ENCODE data around the gene NEURL4.

The NEURL4 gene

DNA sequence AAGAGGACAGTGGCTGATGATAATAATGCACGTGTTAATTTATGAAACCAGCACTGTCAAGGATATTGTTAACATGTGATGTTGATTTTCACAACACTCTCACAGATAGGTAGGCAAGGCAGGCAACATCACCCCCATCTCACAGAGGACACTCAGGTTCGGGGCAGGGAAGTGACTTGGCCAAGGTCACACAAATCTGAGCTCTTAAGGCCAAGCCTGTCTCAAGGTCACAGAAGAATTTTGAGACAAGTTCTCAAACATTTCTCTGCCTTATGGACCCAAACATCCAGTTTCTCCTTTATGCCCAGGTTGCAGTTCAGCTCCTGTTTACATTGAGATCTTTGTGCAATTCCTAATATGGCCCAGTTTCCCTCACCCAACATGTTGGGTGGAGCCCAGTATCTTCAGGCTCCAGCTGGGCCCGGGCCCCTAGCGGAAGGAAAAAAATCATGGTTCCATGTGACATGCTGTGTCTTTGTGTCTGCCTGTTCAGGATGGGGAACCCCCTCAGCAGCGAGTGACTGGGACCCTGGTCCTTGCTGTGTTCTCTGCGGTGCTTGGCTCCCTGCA lies 46.3 kb downstream of the NEURL4 start:
- Histone ChIP-seq H3K4me1 (peaks cover 26 to 46% (median 36%) of the 10 kb centered on the region in 10 experiments), H3K4me3 (peak overlapping the region in 7 of 10 experiments; percentile 4 to 68 (median 64); a peak in 7 of 20 replicates), H3K27me3 (peaks cover 7 to 17% (median 11%) of the 10 kb centered on the region in 11 experiments; a peak in 19 of 22 replicates), H3K9ac (peak overlapping the region in 8 of 11 experiments; percentile 17 to 83 (median 71); a peak in 6 of 22 replicates), H3K4me2 (peak overlapping the region; percentile 98 to 100 (median 100)), H3K9me3 (replicated peaks in 1 of 11) (no peaks in the 10 kb centered on the region), H3K36me3 (no peaks in the 10 kb centered on the region), H3K27ac (peak overlapping the region in 4 of 11 experiments; percentile 22 to 52 (median 36); a peak in 4 of 22 replicates), H4K20me1 (no peaks in the 10 kb centered on the region; a peak in 2 of 22 replicates)
- no peak for TF ChIP-seq Cebpa-rat (IDR thresholded peaks at IDR 0.05)

DNA sequence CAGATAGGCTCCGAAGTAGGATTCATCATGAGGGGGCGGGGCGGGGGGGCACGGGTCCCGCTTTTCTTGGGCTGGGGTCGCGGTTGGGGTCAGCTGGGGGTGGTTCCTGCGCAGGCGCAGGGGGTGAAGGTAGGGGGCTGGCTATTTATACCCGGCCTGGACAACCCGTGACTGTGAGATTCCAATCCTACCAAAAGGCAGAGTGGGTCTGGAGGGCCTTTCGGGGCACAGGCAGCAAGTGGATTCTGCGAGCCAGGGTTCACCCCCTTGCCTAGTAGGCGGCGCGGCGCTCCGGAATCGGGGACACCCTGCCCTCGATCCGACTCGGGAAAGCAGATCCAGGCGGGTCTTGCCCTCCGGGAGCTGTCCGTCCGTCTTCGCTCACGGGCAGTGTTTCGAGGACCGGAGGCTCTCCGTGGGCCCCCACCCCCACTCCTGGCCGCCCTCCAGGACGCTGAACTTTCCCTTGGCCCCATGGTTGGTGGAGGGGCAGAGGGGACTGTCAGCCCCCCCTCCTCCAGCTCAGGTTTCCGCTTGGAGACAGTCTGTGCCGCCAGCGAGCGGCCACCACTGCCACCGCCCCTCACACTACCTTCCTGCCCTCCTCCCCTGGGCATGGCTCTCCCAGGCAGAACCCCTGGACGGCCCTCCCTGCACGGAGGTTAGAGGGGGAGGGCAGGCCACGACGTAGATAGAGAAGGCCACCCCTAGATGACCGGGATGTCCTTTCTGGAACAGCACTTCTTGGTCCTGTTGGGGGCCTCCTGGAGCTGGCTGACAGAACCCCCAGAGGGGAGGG lies 47.0 kb downstream of the NEURL4 start:
- Histone ChIP-seq H3K9ac (peak overlapping the region; percentile 55 to 83 (median 72); a peak in 21 of 22 replicates), H3K27me3 (peaks cover 7 to 16% (median 11%) of the 10 kb centered on the region in 11 experiments; a peak in 19 of 22 replicates), H3K4me1 (peaks cover 26 to 46% (median 36%) of the 10 kb centered on the region in 10 experiments), H3K27ac (peak overlapping the region in 9 of 11 experiments; percentile 8 to 74 (median 45); a peak in 10 of 22 replicates), H3K36me3 (no peaks in the 10 kb centered on the region), H4K20me1 (no peaks in the 10 kb centered on the region; a peak in 2 of 22 replicates), H3K4me2 (peak overlapping the region; percentile 98 to 100 (median 100)), H3K9me3 (replicated peaks in 1 of 11) (no peaks in the 10 kb centered on the region), H3K4me3 (peak overlapping the region; percentile 58 to 75 (median 64))
- TF ChIP-seq Cebpa-rat (IDR thresholded peaks at IDR 0.05), result no peak

DNA sequence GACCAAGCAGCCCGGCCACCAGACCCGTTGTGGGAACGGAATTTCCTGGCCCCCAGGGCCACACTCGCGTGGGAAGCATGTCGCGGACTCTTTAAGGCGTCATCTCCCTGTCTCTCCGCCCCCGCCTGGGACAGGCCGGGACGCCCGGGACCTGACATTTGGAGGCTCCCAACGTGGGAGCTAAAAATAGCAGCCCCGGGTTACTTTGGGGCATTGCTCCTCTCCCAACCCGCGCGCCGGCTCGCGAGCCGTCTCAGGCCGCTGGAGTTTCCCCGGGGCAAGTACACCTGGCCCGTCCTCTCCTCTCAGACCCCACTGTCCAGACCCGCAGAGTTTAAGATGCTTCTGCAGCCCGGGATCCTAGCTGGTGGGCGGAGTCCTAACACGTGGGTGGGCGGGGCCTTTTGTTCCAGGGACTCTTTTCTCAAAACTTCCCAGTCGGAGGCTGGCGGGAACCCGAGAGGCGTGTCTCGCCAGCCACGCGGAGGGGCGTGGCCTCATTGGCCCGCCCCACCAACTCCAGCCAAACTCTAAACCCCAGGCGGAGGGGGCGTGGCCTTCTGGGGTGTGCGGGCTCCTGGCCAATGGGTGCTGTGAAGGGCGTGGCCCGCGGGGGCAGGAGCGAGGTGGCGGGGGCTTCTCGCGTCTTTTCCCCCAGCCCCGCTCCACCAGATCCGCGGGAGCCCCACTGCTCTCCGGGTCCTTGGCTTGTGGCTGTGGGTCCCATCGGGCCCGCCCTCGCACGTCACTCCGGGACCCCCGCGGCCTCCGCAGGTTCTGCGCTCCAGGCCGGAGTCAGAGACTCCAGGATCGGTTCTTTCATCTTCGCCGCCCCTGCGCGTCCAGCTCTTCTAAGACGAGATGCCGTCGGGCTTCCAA lies 47.8 kb downstream of the NEURL4 start, which contains the start of gene SLC2A4:
TSS of gene SLC2A4 (plus strand) at position 645 of the 879 bp plus-strand sequence. CDS start at position 862, 217 bp downstream.
- H3K4me1 ChIP-seq, result peaks cover 24 to 37% (median 29%) of the 10 kb centered on the region in 10 experiments
- H3K9me3 ChIP-seq (replicated peaks in 1 of 11), result no peaks in the 10 kb centered on the region
- no peak for TF ChIP-seq Cebpa-rat (IDR thresholded peaks at IDR 0.05)
- peak within 1 kb of the TSS; percentile 58 to 75 (median 64) for H3K4me3 ChIP-seq
- H3K9ac ChIP-seq, result peak within 1 kb of the TSS; percentile 55 to 83 (median 72); a peak in 21 of 22 replicates
- H3K36me3 ChIP-seq, result no peaks in the 10 kb centered on the region
- H4K20me1 ChIP-seq, result no peaks in the 10 kb centered on the region; a peak in 2 of 22 replicates
- H3K27ac ChIP-seq, result peak within 1 kb of the TSS in 10 of 11 experiments; percentile 18 to 85 (median 72); a peak in 19 of 22 replicates
- H3K4me2 ChIP-seq, result peak within 1 kb of the TSS; percentile 98 to 100 (median 100)
- H3K27me3 ChIP-seq, result peaks cover 7 to 16% (median 11%) of the 10 kb centered on the region in 11 experiments; a peak in 19 of 22 replicates

DNA sequence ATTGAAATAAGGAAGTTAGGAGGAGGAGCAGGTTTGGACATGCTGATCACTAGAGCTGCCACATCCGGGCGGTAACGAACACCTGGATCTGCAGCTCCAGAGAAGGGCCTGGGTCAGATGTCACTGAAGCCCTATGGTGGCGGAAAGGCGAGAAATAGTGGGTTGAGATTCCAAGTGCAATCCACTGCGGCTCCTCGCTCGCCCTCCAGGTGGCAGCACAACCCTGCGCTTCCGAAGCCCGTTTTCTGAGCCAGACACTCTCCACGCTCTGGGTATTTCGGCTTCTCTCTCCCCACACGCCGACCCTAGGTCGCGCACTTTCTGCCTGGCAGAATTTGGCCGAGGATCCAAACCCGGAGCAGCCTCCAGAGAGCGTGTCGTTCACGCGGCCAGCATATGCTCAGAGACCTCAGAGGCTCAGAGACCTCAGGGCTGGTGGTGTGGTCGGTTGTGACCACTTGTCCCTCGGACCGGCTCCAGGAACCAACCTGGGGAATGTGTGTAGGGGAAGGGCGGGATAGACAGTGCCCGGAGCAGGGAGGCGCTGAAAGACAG lies 48.5 kb downstream of the NEURL4 start:
- TF ChIP-seq Cebpa-rat (IDR thresholded peaks at IDR 0.05), result no peak
- H3K9me3 ChIP-seq (replicated peaks in 1 of 11), result no peaks in the 10 kb centered on the region
- H3K4me2 ChIP-seq, result peak overlapping the region; percentile 98 to 100 (median 100)
- H3K27ac ChIP-seq, result peak overlapping the region in 10 of 11 experiments; percentile 18 to 85 (median 72); a peak in 19 of 22 replicates
- H3K36me3 ChIP-seq, result no peaks in the 10 kb centered on the region
- H3K9ac ChIP-seq, result peak overlapping the region; percentile 43 to 83 (median 71); a peak in 21 of 22 replicates
- H3K4me3 ChIP-seq, result peak overlapping the region; percentile 58 to 75 (median 64)
- H4K20me1 ChIP-seq, result no peaks in the 10 kb centered on the region; a peak in 2 of 22 replicates
- H3K4me1 ChIP-seq, result peaks cover 24 to 35% (median 26%) of the 10 kb centered on the region in 10 experiments
- peaks cover 7 to 16% (median 11%) of the 10 kb centered on the region in 11 experiments; a peak in 19 of 22 replicates for H3K27me3 ChIP-seq

DNA sequence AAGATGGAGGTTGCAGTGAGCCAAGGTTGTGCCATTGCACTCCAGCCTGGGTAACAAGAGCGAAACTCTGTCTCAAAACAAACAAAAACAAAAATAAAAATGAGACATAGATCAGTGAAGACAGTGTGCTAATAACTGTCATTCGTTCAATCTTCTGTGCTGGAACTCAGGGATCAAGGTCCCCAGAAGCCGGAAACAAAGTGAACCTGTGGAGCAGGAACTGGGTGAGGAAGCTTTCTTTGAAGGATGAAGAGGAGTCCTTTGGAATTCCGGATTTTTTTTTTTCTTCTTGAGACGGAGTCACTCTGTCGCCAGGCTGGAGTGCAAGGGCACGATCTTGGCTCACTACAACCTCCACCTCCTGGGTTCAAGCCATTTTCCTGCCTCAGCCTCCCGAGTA lies 49.7 kb downstream of the NEURL4 start:
- Histone ChIP-seq H3K27ac (no peak overlapping the region), H3K4me3 (no peak overlapping the region), H3K27me3 (peaks cover 7 to 16% (median 11%) of the 10 kb centered on the region in 11 experiments; a peak in 19 of 22 replicates), H3K36me3 (no peaks in the 10 kb centered on the region), H3K4me2 (no peak overlapping the region), H4K20me1 (no peaks in the 10 kb centered on the region; a peak in 2 of 22 replicates), H3K9me3 (replicated peaks in 1 of 11) (no peaks in the 10 kb centered on the region), H3K4me1 (peaks cover 24 to 35% (median 26%) of the 10 kb centered on the region in 10 experiments), H3K9ac (no peak overlapping the region)
- no peak for TF ChIP-seq Cebpa-rat (IDR thresholded peaks at IDR 0.05)

DNA sequence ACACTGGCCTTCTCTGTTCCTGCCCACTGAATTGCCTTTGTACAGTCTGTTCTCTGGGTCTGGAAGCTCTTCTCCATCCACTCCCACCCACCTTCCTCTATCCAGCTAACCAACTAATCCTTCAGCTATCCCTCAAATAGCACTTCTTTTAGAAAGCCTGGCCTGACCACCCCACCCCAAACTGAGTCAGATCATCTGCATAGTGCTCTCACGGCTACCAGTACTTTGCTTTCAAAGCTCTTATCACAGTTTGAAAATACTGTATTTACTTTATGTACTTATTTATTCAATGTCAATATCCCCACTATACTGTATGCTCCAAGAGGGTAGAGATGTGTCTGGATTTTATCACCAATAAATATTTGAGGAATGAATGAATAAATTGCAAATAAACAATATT lies 62.4 kb downstream of the NEURL4 start:
- Histone ChIP-seq H3K9ac (no peak overlapping the region), H3K4me3 (no peak overlapping the region), H4K20me1 (peaks cover 0 to 6% (median 0%) of the 10 kb centered on the region in 11 experiments; a peak in 2 of 22 replicates), H3K9me3 (replicated peaks in 1 of 11) (no peaks in the 10 kb centered on the region), H3K36me3 (no peaks in the 10 kb centered on the region), H3K27me3 (peaks cover 11 to 44% (median 37%) of the 10 kb centered on the region in 11 experiments), H3K4me2 (peak overlapping the region in 1 of 11 experiments; percentile 26; a peak in 4 of 22 replicates), H3K4me1 (peaks cover 6 to 43% (median 19%) of the 10 kb centered on the region in 10 experiments; a peak in 17 of 20 replicates), H3K27ac (no peak overlapping the region)
- no peak for TF ChIP-seq Cebpa-rat (IDR thresholded peaks at IDR 0.05)

Data from BLaER1 treated with 17β-estradiol and CSF1 and Interleukin-3, amounts not matched to agents 10 nM and 100 nM (cell line).